Keratinocyte (primary cell): ENCODE data around the gene INSIG1. TPM values are rescaled to one million over a fixed set of nuclear protein-coding genes. Genes with fewer than 3 reads are reported as not detected.

ENCODE experiments used
- DNase-seq: peaks from one replicate; pipeline ENCODE4 v3.0.0-alpha.2; 2011; ENCODE audit warnings: low read depth, missing footprints, low spot score
- FAIRE-seq: peaks from 2 replicates; lab custom pipeline; 2011; peaks lifted over from hg19 to GRCh38; lab: Jason Lieb, UNC
- H2AFZ ChIP-seq: 2 replicates; pipeline ENCODE4 v1.6.0; 2012; ENCODE audit warnings: low read length, control low read depth, inconsistent platforms; ENCODE audit not compliant: control insufficient read depth
- H3K27ac ChIP-seq: 2 replicates; pipeline ENCODE4 v1.5.1; 2011; ENCODE audit warnings: low read length; ENCODE audit not compliant: control insufficient read depth, insufficient read depth
- H3K27me3 ChIP-seq: 3 replicates; pipeline ENCODE4 v1.6.0; 2011; ENCODE audit warnings: low read length; ENCODE audit not compliant: control insufficient read depth, insufficient read depth; ENCODE audit errors: extremely low read depth
- H3K36me3 ChIP-seq, 2 experiments: 2 replicates in 1 of 2; 3 replicates in 1 of 2; pipeline ENCODE4 v1.5.1; 2011; ENCODE audit warnings: low read length in 2 of 2, mild to moderate bottlenecking in 1 of 2; ENCODE audit not compliant: control insufficient read depth in 2 of 2, insufficient read depth in 2 of 2; ENCODE audit errors: extremely low read depth in 1 of 2
- H3K4me1 ChIP-seq: 3 replicates; pipeline ENCODE4 v1.5.1; 2011; ENCODE audit warnings: low read length; ENCODE audit not compliant: control insufficient read depth, insufficient read depth; ENCODE audit errors: extremely low read depth
- H3K4me2 ChIP-seq: 3 replicates; pipeline ENCODE4 v1.6.0; 2011; ENCODE audit warnings: low read depth, low read length; ENCODE audit not compliant: control insufficient read depth, insufficient read depth; ENCODE audit errors: extremely low read depth
- H3K4me3 ChIP-seq, 3 experiments: fragments of 200-600 bp in 1 of 3; sonication (generic) in 1 of 3; 2 replicates in 2 of 3; 3 replicates in 1 of 3; pipeline ENCODE4 v1.5.1; 2011 to 2016; ENCODE audit warnings: low read length in 3 of 3, mild to moderate bottlenecking in 3 of 3, control low read depth in 2 of 3, inconsistent platforms in 1 of 3, low read depth in 1 of 3, mixed read lengths in 1 of 3, mixed run types in 1 of 3, moderate library complexity in 1 of 3; ENCODE audit not compliant: control insufficient read depth in 2 of 3, insufficient read depth in 2 of 3; ENCODE audit errors: extremely low read depth in 1 of 3
- H3K79me2 ChIP-seq: 2 replicates; pipeline ENCODE4 v1.6.0; 2012; ENCODE audit warnings: low read length; ENCODE audit not compliant: control insufficient read depth, insufficient read depth
- H3K9ac ChIP-seq: 3 replicates; pipeline ENCODE4 v1.6.0; 2011; ENCODE audit warnings: low read length; ENCODE audit not compliant: control insufficient read depth, insufficient read depth; ENCODE audit errors: extremely low read depth
- H3K9me1 ChIP-seq: 3 replicates; pipeline ENCODE4 v1.6.0; 2011; ENCODE audit warnings: low read length; ENCODE audit not compliant: control insufficient read depth, insufficient read depth; ENCODE audit errors: extremely low read depth
- H3K9me3 ChIP-seq: 2 replicates; pipeline ENCODE4 v1.5.1; 2012; ENCODE audit warnings: low read depth, low read length; ENCODE audit not compliant: control insufficient read depth
- H4K20me1 ChIP-seq: 3 replicates; pipeline ENCODE4 v1.6.0; 2011; ENCODE audit warnings: low read length; ENCODE audit not compliant: control insufficient read depth, insufficient read depth; ENCODE audit errors: extremely low read depth
- CTCF ChIP-seq, 3 experiments: IDR thresholded peaks in 1 of 3; conservative IDR thresholded peaks in 1 of 3; optimal IDR thresholded peaks in 1 of 3; 2 replicates in 2 of 3; 3 replicates in 1 of 3; pipeline versions ENCODE3 to v1.5.1; 2011; ENCODE audit warnings: low read length in 3 of 3, mild to moderate bottlenecking in 3 of 3, moderate library complexity in 2 of 3, control low read depth in 1 of 3, inconsistent platforms in 1 of 3; ENCODE audit not compliant: insufficient read depth in 2 of 3; ENCODE audit errors: extremely low read depth in 1 of 3
- EZH2 ChIP-seq: IDR thresholded peaks from one replicate; pipeline ENCODE4 v1.6.1; 2012; ENCODE audit warnings: inconsistent platforms, mild to moderate bottlenecking, low read length, moderate library complexity
- dilution Hi-C: fragments of 300-500 bp; cut with MboI; formaldehyde crosslinking; loops from one replicate; pipeline ENCODE4 v1.7.0; 2020; ENCODE audit warnings: low sequenced_read_pairs; ENCODE audit not compliant: extremely low pct_ligation_motif_present
- polyA plus RNA-seq, 5 experiments: library from polyadenylated mRNA; depleted of rRNA in 3 of 5; stranded (reverse) in 3 of 5; stranded (forward) in 1 of 5; unstranded in 1 of 5; fragments of >200 nt; gene quantifications; 1 replicate in 1 of 5; 2 replicates in 3 of 5; 3 replicates in 1 of 5; pipeline versions ENCODE4 v1.2.1 to v1.2.3, GENCODE V29; 2011 to 2012; ENCODE audit warnings: missing spikeins in 2 of 5, low read depth in 1 of 5, low replicate concordance in 1 of 5

Gene INSIG1
- polyA plus RNA-seq, 1 donor (not counting 4 experiments of a cell fraction or from before 2014, with no cell fraction given): 104 TPM

GRCh38 chr7:155298288-155298833 is 683 bp downstream of the INSIG1 start:
- DNase-seq (no peak), FAIRE-seq (no peak)
- Histone ChIP-seq H3K27me3 (no peaks in the 10 kb centered on the region), H3K9ac (peak overlapping the region; percentile 84), H3K9me3 (no peaks in the 10 kb centered on the region), H3K4me1 (peaks cover 27% of the 10 kb centered on the region), H2AFZ (no peak overlapping the region), H3K4me2 (peak overlapping the region; percentile 95), H4K20me1 (peaks cover 23% of the 10 kb centered on the region), H3K79me2 (peaks cover 43% of the 10 kb centered on the region), H3K27ac (peak overlapping the region; percentile 67), H3K9me1 (peaks cover 3% of the 10 kb centered on the region), H3K4me3 (peak overlapping the region; percentile 49 to 99 (median 91)), H3K36me3 (peaks cover 13 to 14% of the 10 kb centered on the region in 2 experiments)
- dilution Hi-C loops: no loop called here
- no peak for TF ChIP-seq CTCF (optimal IDR thresholded peaks at IDR 0.05 in 1 of 3, IDR thresholded peaks at IDR 0.05 in 1 of 3, conservative IDR thresholded peaks at IDR 0.05 in 1 of 3; ENCODE audit: extremely low read depth in 1 of 3, insufficient read depth in 2 of 3, low read length in 3 of 3)
- TF ChIP-seq EZH2: no peak

GRCh38 chr7:155298834-155299534 is 1.3 kb downstream of the INSIG1 start:
- H3K9me1 ChIP-seq: peaks cover 3% of the 10 kb centered on the region
- H3K27me3 ChIP-seq: no peaks in the 10 kb centered on the region
- H2AFZ ChIP-seq: no peak overlapping the region
- H3K9me3 ChIP-seq: no peaks in the 10 kb centered on the region
- peaks cover 14 to 17% of the 10 kb centered on the region in 2 experiments for H3K36me3 ChIP-seq
- peak overlapping the region; percentile 95 for H3K4me2 ChIP-seq
- no peak for DNase-seq
- H3K9ac ChIP-seq: peak overlapping the region; percentile 84
- peak overlapping the region; percentile 49 to 99 (median 91) for H3K4me3 ChIP-seq
- H3K27ac ChIP-seq: peak overlapping the region; percentile 67
- peaks cover 43% of the 10 kb centered on the region for H3K79me2 ChIP-seq
- TF ChIP-seq EZH2 (no peak), CTCF (optimal IDR thresholded peaks at IDR 0.05 in 1 of 3, IDR thresholded peaks at IDR 0.05 in 1 of 3, conservative IDR thresholded peaks at IDR 0.05 in 1 of 3; ENCODE audit: extremely low read depth in 1 of 3, insufficient read depth in 2 of 3, low read length in 3 of 3) (no peak)
- peak; percentile 26 for FAIRE-seq
- peaks cover 23% of the 10 kb centered on the region for H4K20me1 ChIP-seq
- peaks cover 27% of the 10 kb centered on the region for H3K4me1 ChIP-seq
- dilution Hi-C loops: no loop called here
